ENCODE data around the gene HK2.

GRCh38 chr2:74857725-74858124 lies 23.8 kb downstream of the HK2 start:
- no peak for TF ChIP-seq CTCF (IDR thresholded peaks at IDR 0.05; ENCODE audit: low read length)
- no peak for TF ChIP-seq EZH2 (IDR thresholded peaks at IDR 0.05; ENCODE audit: borderline replicate concordance, low read length)
